Osteocyte (in vitro differentiated cells): ENCODE results near the gene DBN1. TPM values are rescaled to one million over a fixed set of nuclear protein-coding genes. Genes with fewer than 3 reads are reported as not detected.

ENCODE experiments used
- DNase-seq: peaks from one replicate; pipeline ENCODE4 v3.0.0; 2021; ENCODE audit warnings: mixed read lengths; ENCODE audit not compliant: unreplicated experiment; ENCODE audit errors: extremely low spot score
- H3K27ac Mint-ChIP-seq: one replicate; pipeline ENCODE4 v1.8.0; 2021; ENCODE audit warnings: mild to moderate bottlenecking, mixed read lengths; ENCODE audit not compliant: unreplicated experiment
- H3K27me3 Mint-ChIP-seq: one replicate; pipeline ENCODE4 v1.8.0; 2021; ENCODE audit warnings: mixed read lengths; ENCODE audit not compliant: unreplicated experiment
- H3K36me3 Mint-ChIP-seq: one replicate; pipeline ENCODE4 v1.8.0; 2021; ENCODE audit warnings: mixed read lengths; ENCODE audit not compliant: unreplicated experiment
- H3K4me1 Mint-ChIP-seq: one replicate; pipeline ENCODE4 v1.8.0; 2021; ENCODE audit warnings: mixed read lengths; ENCODE audit not compliant: unreplicated experiment
- H3K4me3 Mint-ChIP-seq: one replicate; pipeline ENCODE4 v1.8.0; 2021; ENCODE audit warnings: mild to moderate bottlenecking, moderate library complexity, mixed read lengths; ENCODE audit not compliant: unreplicated experiment
- H3K9me3 Mint-ChIP-seq: one replicate; pipeline ENCODE4 v1.8.0; 2021; ENCODE audit warnings: mixed read lengths; ENCODE audit not compliant: unreplicated experiment
- CTCF ChIP-seq: fragments of 200-600 bp; sonication (generic); IDR thresholded peaks from 2 replicates; pipeline ENCODE4 v1.5.0; 2021; ENCODE audit warnings: antibody characterized with exemption, mild to moderate bottlenecking, moderate library complexity
- total RNA-seq: library from RNA; stranded (reverse); gene quantifications from 2 replicates; pipeline ENCODE4 v1.2.1, GENCODE V29; 2021

DBN1 gene
- total RNA-seq, 1 donor from 2014 or later = 248 TPM

- Mint-ChIP-seq H3K4me1 (no peaks in the 10 kb centered on the region), H3K27ac (no peak overlapping the region), H3K9me3 (no peaks in the 10 kb centered on the region), H3K36me3 (no peaks in the 10 kb centered on the region), H3K4me3 (no peak overlapping the region), H3K27me3 (peaks cover 2% of the 10 kb centered on the region)
- TF ChIP-seq CTCF = no peak
- no peak for DNase-seq
These were observed 59.0 kb downstream of the DBN1 start for GRCh38 chr5:177414481-177414880.

- DNase-seq = no peak
- TF ChIP-seq CTCF = no peak
- H3K36me3 Mint-ChIP-seq = no peaks in the 10 kb centered on the region
- H3K27ac Mint-ChIP-seq = no peak overlapping the region
- no peak overlapping the region for H3K4me3 Mint-ChIP-seq
- H3K9me3 Mint-ChIP-seq = no peaks in the 10 kb centered on the region
- peaks cover 2% of the 10 kb centered on the region for H3K27me3 Mint-ChIP-seq
- H3K4me1 Mint-ChIP-seq = no peaks in the 10 kb centered on the region
These were observed 60.7 kb downstream of the DBN1 start for GRCh38 chr5:177412603-177413233.

GRCh38 chr5:177410575-177410974 lies 62.9 kb downstream of the DBN1 start:
- Mint-ChIP-seq H3K27ac (no peak overlapping the region), H3K4me3 (no peak overlapping the region), H3K4me1 (no peaks in the 10 kb centered on the region), H3K27me3 (peaks cover 2% of the 10 kb centered on the region), H3K9me3 (no peaks in the 10 kb centered on the region), H3K36me3 (no peaks in the 10 kb centered on the region)
- no peak for TF ChIP-seq CTCF
- no peak for DNase-seq

- Mint-ChIP-seq H3K27me3 (peaks cover 2% of the 10 kb centered on the region), H3K4me1 (peaks cover 3% of the 10 kb centered on the region)
These were observed 64.2 kb downstream of the DBN1 start, which contains the start of gene F12 for GRCh38 chr5:177409043-177409801. Gene F12 (minus strand): TSS chr5:177409564. CDS start chr5:177409527, 37 bp downstream.

More at GRCh38 chr5:177409043-177409801, 64.2 kb downstream of the DBN1 start, which contains the start of gene F12:
- no peaks in the 10 kb centered on the region for H3K36me3 Mint-ChIP-seq
- H3K9me3 Mint-ChIP-seq = no peaks in the 10 kb centered on the region
- DNase-seq = no peak
- no peak within 1 kb of the TSS for H3K4me3 Mint-ChIP-seq
- TF ChIP-seq CTCF = no peak
- no peak within 1 kb of the TSS for H3K27ac Mint-ChIP-seq

Other genes starting within 250 kb of the DBN1 start
- 47.8 and 49.5 TPM in 2 replicates for gene RAB24, start 169.9 kb downstream of the DBN1 start, total RNA-seq
- gene PRELID1, start 169.8 kb downstream of the DBN1 start, total RNA-seq = 98.8 and 102 TPM in 2 replicates
- gene MXD3, start 161.7 kb downstream of the DBN1 start, total RNA-seq = 10.7 and 11.1 TPM in 2 replicates
- gene LMAN2, start 122.0 kb downstream of the DBN1 start, total RNA-seq = 102 and 109 TPM in 2 replicates
- gene RGS14, start 115.7 kb downstream of the DBN1 start, total RNA-seq = 6.2 and 7.4 TPM in 2 replicates
- not detected in 2 replicates for gene SLC34A1, start 89.2 kb downstream of the DBN1 start, total RNA-seq
- gene PFN3, start 73.0 kb downstream of the DBN1 start, total RNA-seq = not detected in 2 replicates
- gene F12, start 64.1 kb downstream of the DBN1 start, total RNA-seq = 1.0 and 1.5 TPM in 2 replicates
- gene GRK6, start 47.0 kb downstream of the DBN1 start, total RNA-seq = 35.6 and 38.2 TPM in 2 replicates
- gene PRR7, start 26.8 kb downstream of the DBN1 start, total RNA-seq = 2.8 and 4.4 TPM in 2 replicates
- gene PDLIM7, start 24.0 kb upstream of the DBN1 start, total RNA-seq = 312 and 358 TPM in 2 replicates
- gene DOK3, start 36.2 kb upstream of the DBN1 start, total RNA-seq = 5.5 and 7.2 TPM in 2 replicates
- 68.7 and 83.1 TPM in 2 replicates for gene DDX41, start 43.3 kb upstream of the DBN1 start, total RNA-seq
- 82.0 and 97.2 TPM in 2 replicates for gene FAM193B, start 80.9 kb upstream of the DBN1 start, total RNA-seq
- 216 and 248 TPM in 2 replicates for gene TMED9, start 118.6 kb upstream of the DBN1 start, total RNA-seq
- 34.9 and 36.0 TPM in 2 replicates for gene B4GALT7, start 126.5 kb upstream of the DBN1 start, total RNA-seq